Stimulated activated naive CD8-positive, alpha-beta T cell treated with anti-CD3 and anti-CD28 coated beads, Interleukin-15, Interleukin-2, amounts not matched to agents 100 U/mL and 50 U/mL, for 24 hours (primary cell): Measurements from ENCODE around the gene GRID2.

Experiments
- ATAC-seq: fragments of 150-1000 bp; cut with Tn5 transposase; one replicate; pipeline ENCODE4 v1.10.0; 2021
- DNase-seq: peaks from one replicate; pipeline ENCODE4 v3.0.0; 2021

GRID2 gene

GRCh38 chr4:93086356-93086755, 782.6 kb downstream of the GRID2 start:
- DNase-seq (no peak), ATAC-seq (no peak)

- no peak for DNase-seq
Observed at GRCh38 chr4:93092765-93093164, 789.0 kb downstream of the GRID2 start.

GRCh38 chr4:93103042-93103441, 799.3 kb downstream of the GRID2 start:
- ATAC-seq (no peak), DNase-seq (no peak)

More at GRCh38 chr4:93092765-93093164, 789.0 kb downstream of the GRID2 start:
- peak; percentile 32 for ATAC-seq

- ATAC-seq (no peak), DNase-seq (no peak)
Observed at GRCh38 chr4:93116624-93117023, 812.9 kb downstream of the GRID2 start.

- DNase-seq (no peak), ATAC-seq (no peak)
Observed at GRCh38 chr4:93127489-93127888, 823.7 kb downstream of the GRID2 start.

GRCh38 chr4:93132631-93133030, 828.9 kb downstream of the GRID2 start:
- DNase-seq (no peak), ATAC-seq (no peak)

GRCh38 chr4:93139118-93139517, 835.4 kb downstream of the GRID2 start:
- ATAC-seq (no peak), DNase-seq (no peak)

GRCh38 chr4:93143902-93144301, 840.1 kb downstream of the GRID2 start:
- DNase-seq: no peak

GRCh38 chr4:93144644-93145043, 840.9 kb downstream of the GRID2 start:
- no peak for DNase-seq
- ATAC-seq: no peak

More at GRCh38 chr4:93143902-93144301, 840.1 kb downstream of the GRID2 start:
- no peak for ATAC-seq

- no peak for ATAC-seq
- DNase-seq: no peak
Observed at GRCh38 chr4:93147524-93148212, 843.9 kb downstream of the GRID2 start.

- ATAC-seq (no peak), DNase-seq (no peak)
Observed at GRCh38 chr4:93152491-93152890, 848.7 kb downstream of the GRID2 start.

GRCh38 chr4:93157986-93158385, 854.2 kb downstream of the GRID2 start:
- no peak for ATAC-seq
- no peak for DNase-seq

- DNase-seq: no peak
- ATAC-seq: no peak
Observed at GRCh38 chr4:93168053-93168452, 864.3 kb downstream of the GRID2 start.

- DNase-seq (no peak), ATAC-seq (no peak)
Observed at GRCh38 chr4:93169966-93170365, 866.2 kb downstream of the GRID2 start.

- ATAC-seq (no peak), DNase-seq (no peak)
Observed at GRCh38 chr4:93174598-93174997, 870.8 kb downstream of the GRID2 start.

- ATAC-seq: no peak
- DNase-seq: no peak
Observed at GRCh38 chr4:93178279-93178678, 874.5 kb downstream of the GRID2 start.

GRCh38 chr4:93179044-93179443, 875.3 kb downstream of the GRID2 start:
- no peak for DNase-seq
- no peak for ATAC-seq

- ATAC-seq (no peak), DNase-seq (no peak)
Observed at GRCh38 chr4:93182722-93183121, 879.0 kb downstream of the GRID2 start.

- ATAC-seq: no peak
- no peak for DNase-seq
Observed at GRCh38 chr4:93183576-93183975, 879.8 kb downstream of the GRID2 start.

- no peak for ATAC-seq
- no peak for DNase-seq
Observed at GRCh38 chr4:93184053-93184452, 880.3 kb downstream of the GRID2 start.

GRCh38 chr4:93186846-93187245, 883.1 kb downstream of the GRID2 start:
- ATAC-seq: no peak
- DNase-seq: no peak

GRCh38 chr4:93187466-93187865, 883.7 kb downstream of the GRID2 start:
- DNase-seq (no peak), ATAC-seq (no peak)

GRCh38 chr4:93187892-93188291, 884.1 kb downstream of the GRID2 start:
- DNase-seq: no peak

GRCh38 chr4:93199492-93199891, 895.7 kb downstream of the GRID2 start:
- DNase-seq (no peak), ATAC-seq (no peak)

More at GRCh38 chr4:93187892-93188291, 884.1 kb downstream of the GRID2 start:
- no peak for ATAC-seq
